ENCODE results near the gene SPACA6.
"Not testable (repeated sequence)": the region's sequence is repeated elsewhere in the genome, so short reads cannot be mapped to it uniquely, and the experiment has no call there.

The SPACA6 gene

DNA sequence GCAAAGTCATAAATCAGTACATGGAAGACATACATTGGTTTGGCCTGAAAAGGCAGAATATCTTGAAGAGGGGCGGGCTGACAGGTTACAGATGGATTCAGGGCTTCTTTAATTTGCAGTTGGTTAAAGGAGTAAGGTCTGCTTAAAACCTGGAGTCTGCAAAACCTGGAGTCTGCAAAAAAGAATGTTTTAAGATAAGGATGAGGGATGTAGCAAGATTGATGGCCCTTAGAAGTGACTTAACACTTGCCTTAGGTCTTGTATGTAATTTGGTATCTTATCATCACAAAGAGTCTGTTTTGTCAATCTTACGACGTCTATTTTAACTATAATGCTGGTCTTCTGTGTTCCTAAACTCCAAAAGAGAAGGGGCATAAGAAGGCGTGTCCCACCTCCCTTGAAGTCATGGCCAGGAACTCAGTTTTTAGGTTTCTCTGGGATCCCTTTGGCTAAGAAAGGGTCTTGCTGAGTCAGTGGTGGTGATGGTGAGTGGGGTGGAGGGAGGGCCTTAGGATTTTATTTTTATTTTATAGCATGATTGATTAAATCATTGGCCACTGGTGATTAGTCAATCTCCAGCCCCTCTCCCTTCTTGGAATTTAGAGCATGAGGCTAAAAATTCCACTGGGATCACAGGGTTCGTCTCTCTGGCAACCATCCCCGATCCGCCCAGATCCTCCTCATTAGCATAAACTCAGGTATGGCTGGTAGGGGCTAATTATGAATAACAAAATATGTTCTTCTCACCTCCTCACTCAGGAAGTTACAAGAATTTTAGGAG lies 40.8 kb downstream of the SPACA6 start:
- in situ Hi-C loops (cut with MboI; ENCODE audit: low sequenced_read_pairs), result no loop called here

GRCh38 chr19:51735759-51736449 lies 42.8 kb downstream of the SPACA6 start:
- in situ Hi-C loops (cut with MboI; ENCODE audit: low sequenced_read_pairs), result no loop called here

DNA sequence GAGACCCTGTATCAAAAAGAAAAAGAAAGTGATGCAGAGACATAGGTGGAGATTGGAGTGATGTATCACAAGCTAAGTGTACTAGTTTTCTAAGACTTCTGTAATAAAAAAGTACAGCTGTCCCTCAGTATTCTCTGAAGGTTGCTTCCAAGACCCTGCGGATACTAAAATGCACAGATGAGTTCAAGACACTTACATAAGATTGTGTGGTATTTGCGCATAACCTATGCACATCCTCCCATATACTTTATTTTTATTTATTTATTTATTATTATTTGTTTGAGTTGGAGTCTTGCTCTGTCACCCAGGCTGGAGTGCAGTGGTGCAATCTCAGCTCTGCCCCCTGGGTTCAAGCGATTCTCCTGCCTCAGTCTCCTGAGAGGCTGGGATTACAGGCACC lies 44.3 kb downstream of the SPACA6 start:
- in situ Hi-C loops (cut with MboI; ENCODE audit: low sequenced_read_pairs), result no loop called here

GRCh38 chr19:51737924-51738323 lies 44.8 kb downstream of the SPACA6 start:
- in situ Hi-C loops (cut with MboI; ENCODE audit: low sequenced_read_pairs), result no loop called here

GRCh38 chr19:51738523-51738922 lies 45.4 kb downstream of the SPACA6 start:
- in situ Hi-C loops (cut with MboI; ENCODE audit: low sequenced_read_pairs), result not testable (repeated sequence)

GRCh38 chr19:51739466-51740213 lies 46.5 kb downstream of the SPACA6 start:
- in situ Hi-C loops (cut with MboI; ENCODE audit: low sequenced_read_pairs), result no loop called here

GRCh38 chr19:51740356-51740755 lies 47.2 kb downstream of the SPACA6 start:
- in situ Hi-C loops (cut with MboI; ENCODE audit: low sequenced_read_pairs), result no loop called here

DNA sequence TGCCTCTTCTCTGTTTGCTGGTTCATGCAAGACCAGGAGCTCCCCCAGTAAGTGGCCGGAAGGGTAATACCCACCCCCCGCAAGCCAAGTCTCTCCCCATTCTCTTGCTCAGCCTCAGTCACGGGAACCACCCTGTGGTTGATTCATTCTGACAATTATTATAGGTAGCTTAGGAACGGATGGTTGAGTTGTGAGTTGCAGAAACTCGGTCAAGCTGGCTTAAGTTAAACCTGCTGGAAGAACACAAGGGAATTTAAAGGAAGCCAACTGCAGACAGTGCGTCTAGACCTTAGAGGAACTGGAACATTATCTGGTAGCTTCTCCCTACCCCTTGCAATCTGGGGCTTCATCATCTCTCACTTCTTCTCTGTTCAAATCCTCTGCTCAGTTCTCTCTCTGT lies 49.7 kb downstream of the SPACA6 start:
- in situ Hi-C loops (cut with MboI; ENCODE audit: low sequenced_read_pairs), result no loop called here

DNA sequence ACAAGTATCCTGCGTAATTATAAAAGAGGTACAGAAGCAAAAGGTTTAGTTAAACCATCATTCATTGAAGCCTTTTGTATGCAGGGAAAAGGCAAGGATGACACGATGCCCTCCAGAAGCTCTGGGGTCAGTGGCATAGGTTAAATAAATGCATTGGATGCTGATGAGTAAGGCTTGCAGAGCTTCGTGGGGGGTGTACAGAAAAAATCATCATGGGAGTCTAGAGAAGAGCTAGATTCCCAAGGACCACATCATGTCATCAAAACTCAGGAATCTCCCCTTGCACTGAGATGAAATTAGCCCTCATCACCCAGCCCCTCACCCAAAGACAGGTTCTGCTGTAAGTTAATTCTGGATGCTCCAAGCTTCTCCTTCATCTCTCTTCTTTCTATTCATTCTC lies 50.3 kb downstream of the SPACA6 start:
- in situ Hi-C loops (cut with MboI; ENCODE audit: low sequenced_read_pairs), result no loop called here

DNA sequence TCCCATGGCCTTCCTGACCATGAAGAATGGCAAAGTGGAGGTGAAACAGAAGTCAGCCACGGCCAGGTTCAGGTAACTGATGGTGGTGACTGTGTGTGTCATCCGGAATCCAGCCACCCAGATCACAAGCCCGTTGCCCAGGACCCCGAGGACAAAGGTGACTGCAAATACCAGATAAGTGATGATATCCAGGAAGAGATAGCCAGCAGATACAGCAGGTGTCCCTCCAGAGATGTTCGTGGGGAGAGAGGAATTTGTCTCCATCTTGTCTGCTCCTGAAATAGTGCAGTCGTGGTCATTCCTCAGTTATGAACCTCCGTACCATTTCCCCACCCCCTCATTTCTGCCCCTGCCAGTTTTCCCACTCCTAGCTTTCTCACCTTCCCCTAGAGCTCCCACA lies 53.6 kb downstream of the SPACA6 start:
- in situ Hi-C loops (cut with MboI; ENCODE audit: low sequenced_read_pairs), result no loop called here

GRCh38 chr19:51749979-51750378 lies 56.8 kb downstream of the SPACA6 start:
- in situ Hi-C loops (cut with MboI; ENCODE audit: low sequenced_read_pairs), result no loop called here

- in situ Hi-C loops (cut with MboI; ENCODE audit: low sequenced_read_pairs), result no loop called here
Observed at GRCh38 chr19:51750400-51751094, 57.4 kb downstream of the SPACA6 start.

GRCh38 chr19:51751655-51752054 lies 58.5 kb downstream of the SPACA6 start, which contains the start of gene FPR1:
Gene FPR1, minus strand, starts transcription at chr19:51751878. Its CDS starts 4,884 bp downstream, at chr19:51746994.
- in situ Hi-C loops (cut with MboI; ENCODE audit: low sequenced_read_pairs), result no loop called here

DNA sequence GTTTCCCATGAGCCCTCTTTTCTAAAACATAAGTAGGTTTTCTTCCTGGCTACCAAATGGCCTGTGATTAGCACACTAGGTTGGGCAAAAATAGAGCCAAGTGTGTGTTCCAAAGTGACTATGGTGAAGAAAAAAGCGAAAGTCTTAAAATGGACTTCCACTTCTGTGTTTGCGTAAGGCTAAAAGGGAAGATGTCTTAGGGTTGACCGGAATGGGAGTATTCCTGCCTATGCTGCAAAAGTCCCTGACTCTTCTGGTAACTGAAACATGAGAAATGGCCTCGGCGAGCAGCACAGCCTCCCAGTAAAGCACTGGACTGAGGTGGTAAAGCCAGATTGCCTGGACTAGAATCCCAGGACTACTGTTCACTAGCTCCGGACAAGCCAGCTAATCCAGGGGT lies 61.0 kb downstream of the SPACA6 start:
- in situ Hi-C loops (cut with MboI; ENCODE audit: low sequenced_read_pairs), result no loop called here

DNA sequence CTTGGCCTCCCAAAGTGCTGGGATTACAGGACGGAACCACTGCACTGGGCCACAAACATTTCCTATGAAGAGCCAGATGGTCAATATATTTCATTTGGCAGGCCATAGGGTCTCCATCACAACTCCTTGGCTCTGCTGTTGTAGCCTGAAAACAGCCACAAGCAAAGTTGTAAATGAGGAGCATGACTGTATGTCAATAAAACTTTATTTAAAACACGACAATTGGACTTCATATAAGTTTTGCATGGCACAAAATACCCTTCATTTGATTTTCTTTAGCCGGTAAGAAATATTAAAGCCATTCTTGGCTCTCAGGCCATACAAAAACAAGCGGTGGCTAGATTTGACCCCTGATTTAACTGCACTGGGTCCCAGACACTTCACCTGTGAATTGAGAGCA lies 61.6 kb downstream of the SPACA6 start:
- in situ Hi-C loops (cut with MboI; ENCODE audit: low sequenced_read_pairs), result no loop called here

Data from HL-60/S4 (cell line).